ENCODE results near the gene PTGS1.
"Not testable (repeated sequence)": the region's sequence is repeated elsewhere in the genome, so short reads cannot be mapped to it uniquely, and the experiment has no call there.

The PTGS1 gene

GRCh38 chr9:122398371-122398924 lies 27.6 kb downstream of the PTGS1 start:
- CTCF ChIA-PET: interaction anchor here (0.7 kb wide), 1 partner anchor 10 kb away, joined by 3 read pairs; no protein-coding TSS in a partner anchor
- no peak for TF ChIP-seq FOXM1 (IDR thresholded peaks at IDR 0.05; ENCODE audit: borderline replicate concordance)
- no peak for TF ChIP-seq PKNOX1 (IDR thresholded peaks at IDR 0.05)
- no peak for TF ChIP-seq FOXA1 (IDR thresholded peaks at IDR 0.05)
- no peak for TF ChIP-seq BHLHE40 (IDR thresholded peaks at IDR 0.05; ENCODE audit: borderline replicate concordance)
- TF ChIP-seq TARDBP (IDR thresholded peaks at IDR 0.05): no peak
- TF ChIP-seq HDGF (IDR thresholded peaks at IDR 0.05; ENCODE audit: borderline replicate concordance): no peak
- TF ChIP-seq CTBP1 (IDR thresholded peaks at IDR 0.05; ENCODE audit: borderline replicate concordance): no peak
- TF ChIP-seq L3MBTL2 (conservative IDR thresholded peaks at IDR 0.05): no peak
- DNase-seq (ENCODE audit: extremely low spot score): no peak
- POLR2A ChIA-PET: no interaction called here

GRCh38 chr9:122401896-122402295 lies 31.1 kb downstream of the PTGS1 start:
- TF ChIP-seq ARNT (IDR thresholded peaks at IDR 0.05) (no peak), L3MBTL2 (conservative IDR thresholded peaks at IDR 0.05) (no peak), SP1 (IDR thresholded peaks at IDR 0.05) (no peak), PKNOX1 (IDR thresholded peaks at IDR 0.05) (no peak), CTBP1 (IDR thresholded peaks at IDR 0.05; ENCODE audit: borderline replicate concordance) (no peak), FOXK2 (IDR thresholded peaks at IDR 0.05) (no peak), ZNF384 (IDR thresholded peaks at IDR 0.05) (no peak), NFRKB (IDR thresholded peaks at IDR 0.05) (no peak), TARDBP (IDR thresholded peaks at IDR 0.05) (no peak), BHLHE40 (IDR thresholded peaks at IDR 0.05; ENCODE audit: borderline replicate concordance) (no peak), ELF4 (IDR thresholded peaks at IDR 0.05) (no peak), LEF1 (IDR thresholded peaks at IDR 0.05; ENCODE audit: borderline replicate concordance) (no peak), FOXA1 (IDR thresholded peaks at IDR 0.05) (no peak), SUZ12 (IDR thresholded peaks at IDR 0.05) (no peak), FOXM1 (IDR thresholded peaks at IDR 0.05; ENCODE audit: borderline replicate concordance) (no peak), HDGF (IDR thresholded peaks at IDR 0.05; ENCODE audit: borderline replicate concordance) (no peak)
- DNase-seq (ENCODE audit: extremely low spot score): no peak
- ChIA-PET CTCF (no interaction called here), POLR2A (no interaction called here)

- DNase-seq (ENCODE audit: extremely low spot score): no peak
- CTCF ChIA-PET: no interaction called here
- POLR2A ChIA-PET: no interaction called here
These were observed 31.6 kb downstream of the PTGS1 start for GRCh38 chr9:122402403-122402871.

GRCh38 chr9:122402874-122403273 lies 32.0 kb downstream of the PTGS1 start:
- ChIA-PET POLR2A (no interaction called here), CTCF (no interaction called here)
- TF ChIP-seq ZNF384 (IDR thresholded peaks at IDR 0.05): no peak
- TF ChIP-seq CTBP1 (IDR thresholded peaks at IDR 0.05; ENCODE audit: borderline replicate concordance): no peak
- TF ChIP-seq L3MBTL2 (conservative IDR thresholded peaks at IDR 0.05): no peak
- no peak for TF ChIP-seq ELF4 (IDR thresholded peaks at IDR 0.05)
- no peak for TF ChIP-seq HDGF (IDR thresholded peaks at IDR 0.05; ENCODE audit: borderline replicate concordance)
- TF ChIP-seq FOXK2 (IDR thresholded peaks at IDR 0.05): no peak
- no peak for TF ChIP-seq SUZ12 (IDR thresholded peaks at IDR 0.05)
- no peak for TF ChIP-seq SP1 (IDR thresholded peaks at IDR 0.05)
- TF ChIP-seq ARNT (IDR thresholded peaks at IDR 0.05): no peak
- no peak for TF ChIP-seq FOXM1 (IDR thresholded peaks at IDR 0.05; ENCODE audit: borderline replicate concordance)
- no peak for TF ChIP-seq FOXA1 (IDR thresholded peaks at IDR 0.05)
- no peak for TF ChIP-seq LEF1 (IDR thresholded peaks at IDR 0.05; ENCODE audit: borderline replicate concordance)
- no peak for TF ChIP-seq BHLHE40 (IDR thresholded peaks at IDR 0.05; ENCODE audit: borderline replicate concordance)
- DNase-seq (ENCODE audit: extremely low spot score): no peak

More at GRCh38 chr9:122402403-122402871, 31.6 kb downstream of the PTGS1 start:
- TF ChIP-seq NFRKB (IDR thresholded peaks at IDR 0.05) (no peak), FOXM1 (IDR thresholded peaks at IDR 0.05; ENCODE audit: borderline replicate concordance) (no peak), SP1 (IDR thresholded peaks at IDR 0.05) (no peak), ZNF384 (IDR thresholded peaks at IDR 0.05) (no peak), TARDBP (IDR thresholded peaks at IDR 0.05) (no peak), ARNT (IDR thresholded peaks at IDR 0.05) (no peak), PKNOX1 (IDR thresholded peaks at IDR 0.05) (no peak), LEF1 (IDR thresholded peaks at IDR 0.05; ENCODE audit: borderline replicate concordance) (no peak), ELF4 (IDR thresholded peaks at IDR 0.05) (no peak), BHLHE40 (IDR thresholded peaks at IDR 0.05; ENCODE audit: borderline replicate concordance) (no peak), HDGF (IDR thresholded peaks at IDR 0.05; ENCODE audit: borderline replicate concordance) (no peak), SUZ12 (IDR thresholded peaks at IDR 0.05) (no peak), FOXK2 (IDR thresholded peaks at IDR 0.05) (no peak), L3MBTL2 (conservative IDR thresholded peaks at IDR 0.05) (no peak), CTBP1 (IDR thresholded peaks at IDR 0.05; ENCODE audit: borderline replicate concordance) (no peak), FOXA1 (IDR thresholded peaks at IDR 0.05) (no peak)

- TF ChIP-seq BHLHE40 (IDR thresholded peaks at IDR 0.05; ENCODE audit: borderline replicate concordance): no peak
- TF ChIP-seq PKNOX1 (IDR thresholded peaks at IDR 0.05): no peak
- TF ChIP-seq ZNF384 (IDR thresholded peaks at IDR 0.05): no peak
- TF ChIP-seq CTBP1 (IDR thresholded peaks at IDR 0.05; ENCODE audit: borderline replicate concordance): no peak
- no peak for TF ChIP-seq FOXK2 (IDR thresholded peaks at IDR 0.05)
- TF ChIP-seq ARNT (IDR thresholded peaks at IDR 0.05): no peak
- no peak for TF ChIP-seq ELF4 (IDR thresholded peaks at IDR 0.05)
- TF ChIP-seq FOXA1 (IDR thresholded peaks at IDR 0.05): no peak
- no peak for TF ChIP-seq TARDBP (IDR thresholded peaks at IDR 0.05)
- TF ChIP-seq LEF1 (IDR thresholded peaks at IDR 0.05; ENCODE audit: borderline replicate concordance): no peak
- no peak for TF ChIP-seq SP1 (IDR thresholded peaks at IDR 0.05)
- TF ChIP-seq L3MBTL2 (conservative IDR thresholded peaks at IDR 0.05): no peak
- no peak for TF ChIP-seq NFRKB (IDR thresholded peaks at IDR 0.05)
- TF ChIP-seq HDGF (IDR thresholded peaks at IDR 0.05; ENCODE audit: borderline replicate concordance): no peak
- no peak for TF ChIP-seq FOXM1 (IDR thresholded peaks at IDR 0.05; ENCODE audit: borderline replicate concordance)
- no peak for DNase-seq (ENCODE audit: extremely low spot score)
- ChIA-PET CTCF (no interaction called here), POLR2A (no interaction called here)
These were observed 32.7 kb downstream of the PTGS1 start for GRCh38 chr9:122403381-122404000.

- POLR2A ChIA-PET; DNase-seq (ENCODE audit: extremely low spot score); CTCF ChIA-PET: not testable (repeated sequence)
These were observed 34.7 kb downstream of the PTGS1 start for GRCh38 chr9:122405304-122406069.

Data from HEK293T (cell line).